Peyer's patch (tissue), 4 donors: Measurements from ENCODE around the gene TTC9B.

Experiments
- POLR2A ChIP-seq, 2 donors: fragments of 450-650 bp; IDR thresholded peaks; one replicate each; pipeline ENCODE4 v1.5.1; 2017; ENCODE audit warnings: antibody characterized with exemption in 2 of 2, mild to moderate bottlenecking in 2 of 2, moderate library complexity in 2 of 2
- TF ChIP-seq, protein P1 (sequence below), 6 experiments: fragments of 450-650 bp in 4 of 6; fragments of 200-600 bp in 2 of 6; sonication (generic) in 1 of 6; IDR thresholded peaks; one replicate each; pipeline ENCODE4 v1.5.1; 2017 to 2019; ENCODE audit warnings: antibody characterized with exemption in 6 of 6, mild to moderate bottlenecking in 3 of 6, moderate library complexity in 1 of 6

DNA sequence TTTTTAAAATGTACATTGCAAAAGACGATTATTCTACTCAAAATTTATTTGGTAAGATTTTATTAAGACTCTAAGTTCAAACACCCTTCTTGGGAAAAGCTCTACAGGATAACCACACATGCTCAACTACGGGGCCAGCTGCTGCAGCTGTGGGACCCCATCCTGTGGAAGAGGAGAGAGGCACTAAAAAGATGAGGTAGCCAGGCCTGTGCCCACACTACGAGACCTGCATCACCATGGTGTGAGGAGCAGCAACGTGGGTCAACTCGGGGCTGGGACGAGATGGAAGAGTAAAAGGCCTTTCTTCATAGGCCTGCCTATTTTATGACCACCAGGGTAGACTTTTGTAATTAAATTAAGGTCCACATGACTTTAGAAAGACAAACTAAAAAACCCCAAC is 12.9 kb upstream of the TTC9B start:
- TF ChIP-seq, protein P1, sequence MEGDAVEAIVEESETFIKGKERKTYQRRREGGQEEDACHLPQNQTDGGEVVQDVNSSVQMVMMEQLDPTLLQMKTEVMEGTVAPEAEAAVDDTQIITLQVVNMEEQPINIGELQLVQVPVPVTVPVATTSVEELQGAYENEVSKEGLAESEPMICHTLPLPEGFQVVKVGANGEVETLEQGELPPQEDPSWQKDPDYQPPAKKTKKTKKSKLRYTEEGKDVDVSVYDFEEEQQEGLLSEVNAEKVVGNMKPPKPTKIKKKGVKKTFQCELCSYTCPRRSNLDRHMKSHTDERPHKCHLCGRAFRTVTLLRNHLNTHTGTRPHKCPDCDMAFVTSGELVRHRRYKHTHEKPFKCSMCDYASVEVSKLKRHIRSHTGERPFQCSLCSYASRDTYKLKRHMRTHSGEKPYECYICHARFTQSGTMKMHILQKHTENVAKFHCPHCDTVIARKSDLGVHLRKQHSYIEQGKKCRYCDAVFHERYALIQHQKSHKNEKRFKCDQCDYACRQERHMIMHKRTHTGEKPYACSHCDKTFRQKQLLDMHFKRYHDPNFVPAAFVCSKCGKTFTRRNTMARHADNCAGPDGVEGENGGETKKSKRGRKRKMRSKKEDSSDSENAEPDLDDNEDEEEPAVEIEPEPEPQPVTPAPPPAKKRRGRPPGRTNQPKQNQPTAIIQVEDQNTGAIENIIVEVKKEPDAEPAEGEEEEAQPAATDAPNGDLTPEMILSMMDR (IDR thresholded peaks at IDR 0.05): no peak
- TF ChIP-seq POLR2A (IDR thresholded peaks at IDR 0.05): no peak
